Uterus (tissue), 4 donors: ENCODE results near the gene BRAP. TPM values are rescaled to one million over a fixed set of nuclear protein-coding genes. Genes with fewer than 3 reads are reported as not detected.
"Not testable (repeated sequence)": the region's sequence is repeated elsewhere in the genome, so short reads cannot be mapped to it uniquely, and the experiment has no call there.

ENCODE experiments used
- DNase-seq, 2 donors: peaks; one replicate each; pipeline ENCODE4 v3.0.0-alpha.2; 2019 to 2020
- H3K27ac ChIP-seq, 2 donors: fragments of 200-600 bp; sonication (generic); 1 replicate in 1 of 2; 2 replicates in 1 of 2; pipeline ENCODE4 v1.5.1; 2016 to 2018
- H3K27me3 ChIP-seq, 2 donors: fragments of 200-600 bp; sonication (generic); one replicate each; pipeline ENCODE4 v1.5.1; 2018 to 2019; ENCODE audit warnings: control low read depth in 1 of 2
- H3K36me3 ChIP-seq, 2 donors: fragments of 200-600 bp; sonication (generic); one replicate each; pipeline ENCODE4 v1.5.1; 2019; ENCODE audit warnings: control low read depth in 1 of 2
- H3K4me1 ChIP-seq, 2 donors: fragments of 200-600 bp; sonication (generic); one replicate each; pipeline ENCODE4 v1.5.1; 2018 to 2019; ENCODE audit warnings: control low read depth in 1 of 2
- H3K4me3 ChIP-seq, 2 donors: fragments of 200-600 bp; sonication (generic); 1 replicate in 1 of 2; 2 replicates in 1 of 2; pipeline ENCODE4 v1.5.1; 2018 to 2019; ENCODE audit warnings: mild to moderate bottlenecking in 1 of 2
- H3K9me3 ChIP-seq, 2 donors: fragments of 200-600 bp; sonication (generic); one replicate each; pipeline ENCODE4 v1.5.1; 2019; ENCODE audit warnings: control low read depth in 1 of 2
- POLR2A ChIP-seq, 2 donors: fragments of 450-650 bp; IDR thresholded peaks; one replicate each; pipeline ENCODE4 v1.6.1; 2016; ENCODE audit warnings: antibody characterized with exemption in 2 of 2, mild to moderate bottlenecking in 1 of 2, moderate library complexity in 1 of 2
- intact Hi-C: fragments of 100-400 bp; cut with DNase I; formaldehyde crosslinking; loops from one replicate; pipeline ENCODE4 v1.15.1; 2023; ENCODE audit warnings: low total_unique reads
- total RNA-seq, 4 donors: library from RNA; depleted of rRNA in 3 of 4; stranded (reverse); fragments of >200 nt in 3 of 4; gene quantifications; one replicate each; pipeline versions ENCODE4 v1.1.0 to v1.2.4, GENCODE V29; 2014 to 2023
- TF ChIP-seq, protein P1 (sequence below), 4 experiments: fragments of 200-600 bp in 2 of 4; fragments of 450-650 bp in 2 of 4; sonication (generic) in 2 of 4; IDR thresholded peaks; one replicate each; pipeline ENCODE4 v1.5.1; 2016 to 2019; ENCODE audit warnings: antibody characterized with exemption in 4 of 4, mild to moderate bottlenecking in 2 of 4, moderate library complexity in 1 of 4
- donor health status: DM: yes; HTN: yes; CAD: no.

BRAP gene
- total RNA-seq, 4 donors from 2014 or later: 3.1 to 23.0 (median 20.4) TPM

DNA sequence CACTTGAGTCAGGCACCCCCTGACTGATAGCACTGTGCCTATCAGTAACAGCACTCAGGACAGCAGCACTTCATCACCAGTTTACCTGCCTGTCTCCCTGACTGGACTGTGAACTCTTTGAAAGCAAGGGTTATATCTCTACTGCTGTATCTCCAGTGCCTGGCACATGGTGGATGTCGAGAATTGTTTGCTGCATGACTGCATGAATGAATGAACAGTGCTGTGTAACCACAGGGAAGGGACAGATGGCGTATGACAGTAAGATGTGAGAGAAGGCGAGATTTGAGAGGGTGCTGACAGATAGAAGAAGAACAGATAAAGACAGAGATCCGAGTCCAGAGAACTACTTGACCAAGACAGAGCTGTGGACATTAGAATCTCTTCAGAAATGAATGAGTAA, 29.7 kb downstream of the BRAP start:
- Histone ChIP-seq H3K27ac (no peak overlapping the region), H3K4me3 (no peak overlapping the region), H3K9me3 (no peaks in the 10 kb centered on the region), H3K36me3 (no peaks in the 10 kb centered on the region), H3K4me1 (no peaks in the 10 kb centered on the region), H3K27me3 (no peaks in the 10 kb centered on the region)
- TF ChIP-seq, protein P1, sequence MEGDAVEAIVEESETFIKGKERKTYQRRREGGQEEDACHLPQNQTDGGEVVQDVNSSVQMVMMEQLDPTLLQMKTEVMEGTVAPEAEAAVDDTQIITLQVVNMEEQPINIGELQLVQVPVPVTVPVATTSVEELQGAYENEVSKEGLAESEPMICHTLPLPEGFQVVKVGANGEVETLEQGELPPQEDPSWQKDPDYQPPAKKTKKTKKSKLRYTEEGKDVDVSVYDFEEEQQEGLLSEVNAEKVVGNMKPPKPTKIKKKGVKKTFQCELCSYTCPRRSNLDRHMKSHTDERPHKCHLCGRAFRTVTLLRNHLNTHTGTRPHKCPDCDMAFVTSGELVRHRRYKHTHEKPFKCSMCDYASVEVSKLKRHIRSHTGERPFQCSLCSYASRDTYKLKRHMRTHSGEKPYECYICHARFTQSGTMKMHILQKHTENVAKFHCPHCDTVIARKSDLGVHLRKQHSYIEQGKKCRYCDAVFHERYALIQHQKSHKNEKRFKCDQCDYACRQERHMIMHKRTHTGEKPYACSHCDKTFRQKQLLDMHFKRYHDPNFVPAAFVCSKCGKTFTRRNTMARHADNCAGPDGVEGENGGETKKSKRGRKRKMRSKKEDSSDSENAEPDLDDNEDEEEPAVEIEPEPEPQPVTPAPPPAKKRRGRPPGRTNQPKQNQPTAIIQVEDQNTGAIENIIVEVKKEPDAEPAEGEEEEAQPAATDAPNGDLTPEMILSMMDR (IDR thresholded peaks at IDR 0.05): no peak
- TF ChIP-seq POLR2A (IDR thresholded peaks at IDR 0.05): no peak
- intact Hi-C loops: no loop called here
- no peak for DNase-seq

DNA sequence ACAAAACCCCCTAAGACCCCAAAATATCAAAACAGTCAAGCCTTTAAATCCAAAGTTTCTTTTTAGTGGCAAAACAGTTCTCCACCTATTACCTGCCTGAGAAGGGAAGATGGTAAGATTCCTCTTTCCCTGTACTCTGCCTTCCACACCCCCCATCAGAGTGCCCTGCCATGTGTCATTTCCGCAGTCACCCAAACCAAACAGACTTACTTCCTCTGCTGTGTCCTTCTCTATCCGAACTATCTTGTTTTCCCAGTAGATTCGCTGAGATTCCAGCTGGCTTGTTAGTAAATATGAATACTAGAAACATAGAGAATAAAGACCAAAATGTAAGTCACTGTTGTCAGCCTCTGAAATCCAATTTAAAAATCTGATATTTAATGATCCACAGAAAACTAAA, 30.4 kb downstream of the BRAP start:
- Histone ChIP-seq H3K9me3 (no peaks in the 10 kb centered on the region), H3K4me3 (no peak overlapping the region), H3K36me3 (no peaks in the 10 kb centered on the region), H3K4me1 (no peaks in the 10 kb centered on the region), H3K27ac (no peak overlapping the region), H3K27me3 (no peaks in the 10 kb centered on the region)
- no peak for TF ChIP-seq POLR2A (IDR thresholded peaks at IDR 0.05)
- TF ChIP-seq, protein P1 (IDR thresholded peaks at IDR 0.05): no peak
- DNase-seq: no peak
- intact Hi-C loops: no loop called here

DNA sequence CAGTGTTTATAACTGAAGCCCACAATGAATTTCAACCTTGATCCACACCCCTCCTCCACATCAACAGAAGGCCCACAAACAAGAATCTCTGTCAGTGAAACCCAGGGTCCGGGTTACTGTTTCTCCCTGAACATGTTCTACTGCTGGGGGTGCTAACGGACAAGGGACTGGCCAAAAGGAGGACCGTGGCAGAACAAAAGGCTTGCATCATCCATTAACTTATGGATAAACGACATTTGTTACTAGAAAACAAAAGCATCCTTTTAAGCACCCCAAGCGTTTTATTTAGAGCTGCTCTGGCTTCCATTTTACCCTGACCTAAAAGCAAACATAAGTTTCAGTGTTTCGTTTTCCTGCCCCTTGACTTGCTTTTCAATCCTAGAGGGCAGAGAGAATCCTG, 32.2 kb downstream of the BRAP start:
- Histone ChIP-seq H3K27ac (no peak overlapping the region), H3K4me1 (no peaks in the 10 kb centered on the region), H3K9me3 (no peaks in the 10 kb centered on the region), H3K4me3 (no peak overlapping the region), H3K36me3 (no peaks in the 10 kb centered on the region), H3K27me3 (no peaks in the 10 kb centered on the region)
- DNase-seq: no peak
- no peak for TF ChIP-seq POLR2A (IDR thresholded peaks at IDR 0.05)
- TF ChIP-seq, protein P1 (IDR thresholded peaks at IDR 0.05): no peak
- intact Hi-C loops: no loop called here

DNA sequence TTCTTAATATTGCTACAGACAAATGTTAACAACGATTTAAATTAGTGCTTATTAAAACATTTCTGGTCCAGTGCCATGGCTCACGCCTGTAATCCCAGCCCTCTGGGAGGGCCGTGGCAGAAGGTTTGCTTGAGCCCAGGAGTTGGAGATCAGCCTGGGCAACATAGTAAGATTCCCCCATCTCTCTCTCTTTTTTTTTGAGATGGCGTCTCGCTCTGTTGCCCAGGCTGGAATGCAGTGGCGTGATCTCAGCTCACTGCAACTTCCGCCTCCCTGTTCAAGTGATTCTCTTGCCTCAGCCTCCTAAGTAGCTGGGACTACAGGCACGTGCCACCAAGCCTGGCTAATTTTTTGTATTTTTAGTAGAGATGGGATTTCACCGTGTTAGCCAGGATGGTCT, 33.2 kb downstream of the BRAP start:
- H3K27me3 ChIP-seq, DNase-seq, H3K4me1 ChIP-seq, H3K4me3 ChIP-seq, H3K9me3 ChIP-seq, H3K36me3 ChIP-seq, H3K27ac ChIP-seq, intact Hi-C loops: not testable (repeated sequence)

DNA sequence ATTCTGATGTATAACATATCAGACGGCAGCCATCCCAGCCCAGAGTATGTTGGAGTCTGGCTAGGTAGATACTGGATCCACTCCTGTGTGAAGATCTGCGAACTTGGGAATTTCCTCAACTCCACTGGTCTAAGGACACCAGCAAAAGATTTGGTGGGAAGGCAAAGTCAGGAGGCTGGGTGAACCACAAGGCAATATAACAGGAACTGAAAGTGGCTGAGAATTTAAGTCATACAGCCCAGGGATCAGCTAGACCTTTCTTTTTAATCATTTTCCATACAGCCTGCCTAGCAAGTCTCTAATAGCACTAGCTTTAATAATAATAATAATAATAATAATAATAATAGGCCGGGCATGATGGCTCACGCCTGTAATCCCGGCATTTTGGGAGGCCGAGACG, 34.8 kb downstream of the BRAP start:
- no peaks in the 10 kb centered on the region for H3K4me1 ChIP-seq
- no peak for DNase-seq
- no peaks in the 10 kb centered on the region for H3K36me3 ChIP-seq
- no peak overlapping the region for H3K27ac ChIP-seq
- no peak overlapping the region for H3K4me3 ChIP-seq
- no peaks in the 10 kb centered on the region for H3K27me3 ChIP-seq
- intact Hi-C loops: no loop called here
- no peaks in the 10 kb centered on the region for H3K9me3 ChIP-seq
- TF ChIP-seq, protein P1 (IDR thresholded peaks at IDR 0.05): no peak
- no peak for TF ChIP-seq POLR2A (IDR thresholded peaks at IDR 0.05)

DNA sequence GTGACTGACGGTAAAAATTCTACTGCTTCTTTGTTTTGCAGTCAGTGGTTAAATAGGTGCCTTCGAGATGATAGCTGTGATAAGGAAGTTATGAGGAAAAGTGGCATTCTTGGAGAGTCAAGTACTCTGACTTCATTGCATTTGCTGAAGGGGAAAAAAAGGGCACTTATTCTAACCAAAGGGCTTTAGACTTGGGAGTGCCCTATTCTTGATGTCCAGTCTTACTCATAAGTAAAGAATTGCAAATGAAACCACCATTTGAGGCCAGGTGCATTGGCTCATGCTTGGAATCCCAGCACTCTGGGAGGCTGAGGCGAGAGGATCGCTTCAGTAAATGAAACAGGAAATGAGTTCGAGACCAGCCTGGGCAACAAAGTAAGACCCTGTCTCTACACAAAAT, 40.3 kb downstream of the BRAP start:
- no peak overlapping the region for H3K27ac ChIP-seq
- no peak overlapping the region for H3K4me3 ChIP-seq
- H3K9me3 ChIP-seq: no peaks in the 10 kb centered on the region
- peaks cover 0 to 4% of the 10 kb centered on the region in 2 donors for H3K4me1 ChIP-seq
- DNase-seq: no peak
- TF ChIP-seq, protein P1 (IDR thresholded peaks at IDR 0.05): no peak
- no peak for TF ChIP-seq POLR2A (IDR thresholded peaks at IDR 0.05)
- no peaks in the 10 kb centered on the region for H3K27me3 ChIP-seq
- no peaks in the 10 kb centered on the region for H3K36me3 ChIP-seq
- intact Hi-C loops: no loop called here
